Subcutaneous abdominal adipose tissue (tissue), 5 donors: Measurements from ENCODE around the gene TMEM9.
A peak's percentile ranks its signal among the peaks of the same experiment; 100 is the strongest.

ENCODE experiments used
- H3K27ac ChIP-seq: one replicate; pipeline ENCODE4 v1.7.0; 2013; ENCODE audit warnings: low read depth, mild to moderate bottlenecking, inconsistent platforms, low read length, moderate library complexity
- H3K27me3 ChIP-seq, 5 donors: one replicate each; pipeline ENCODE4 v1.7.0; 2013; ENCODE audit warnings: low read length in 5 of 5, inconsistent platforms in 1 of 5; ENCODE audit not compliant: control insufficient read depth in 5 of 5, insufficient read depth in 4 of 5
- H3K36me3 ChIP-seq, 5 donors: one replicate each; pipeline ENCODE4 v1.7.0; 2013; ENCODE audit warnings: low read length in 5 of 5; ENCODE audit not compliant: control insufficient read depth in 5 of 5, insufficient read depth in 5 of 5
- H3K4me1 ChIP-seq, 5 donors: one replicate each; pipeline ENCODE4 v1.7.0; 2013; ENCODE audit warnings: low read length in 5 of 5, mild to moderate bottlenecking in 3 of 5, moderate library complexity in 1 of 5; ENCODE audit not compliant: control insufficient read depth in 5 of 5, insufficient read depth in 5 of 5
- H3K4me3 ChIP-seq, 5 donors: one replicate each; pipeline ENCODE4 v1.7.0; 2013; ENCODE audit warnings: low read length in 5 of 5, low read depth in 1 of 5
- H3K9ac ChIP-seq, 5 donors: one replicate each; pipeline ENCODE4 v1.7.0; 2013; ENCODE audit warnings: low read length in 5 of 5, mild to moderate bottlenecking in 4 of 5, moderate library complexity in 3 of 5
- H3K9me3 ChIP-seq, 5 donors: one replicate each; pipeline ENCODE4 v1.7.0; 2013; ENCODE audit warnings: low read length in 5 of 5; ENCODE audit not compliant: control insufficient read depth in 5 of 5
- donor health status: healthy.
- donor health status: healthy.
- donor health status: healthy.
- donor health status: healthy.
- donor health status: healthy.

Gene TMEM9

GRCh38 chr1:201125019-201125418 lies 29.3 kb downstream of the TMEM9 start:
- H3K4me1 ChIP-seq: peaks cover 0 to 3% (median 2%) of the 10 kb centered on the region in 5 donors
- peaks cover 2 to 16% (median 5%) of the 10 kb centered on the region in 5 donors for H3K27me3 ChIP-seq
- H3K9me3 ChIP-seq: no peaks in the 10 kb centered on the region
- no peaks in the 10 kb centered on the region for H3K36me3 ChIP-seq
- no peak overlapping the region for H3K9ac ChIP-seq
- no peak overlapping the region for H3K4me3 ChIP-seq
- no peak overlapping the region for H3K27ac ChIP-seq

- no peaks in the 10 kb centered on the region for H3K9me3 ChIP-seq
- H3K27ac ChIP-seq: no peak overlapping the region
- no peaks in the 10 kb centered on the region for H3K36me3 ChIP-seq
- peaks cover 2 to 16% (median 5%) of the 10 kb centered on the region in 5 donors for H3K27me3 ChIP-seq
- no peak overlapping the region for H3K4me3 ChIP-seq
- H3K4me1 ChIP-seq: peaks cover 0 to 10% (median 4%) of the 10 kb centered on the region in 5 donors
- H3K9ac ChIP-seq: no peak overlapping the region
These were observed 30.4 kb downstream of the TMEM9 start for GRCh38 chr1:201123866-201124265.

GRCh38 chr1:201122321-201122957 lies 31.8 kb downstream of the TMEM9 start:
- Histone ChIP-seq H3K27me3 (peaks cover 2 to 16% (median 4%) of the 10 kb centered on the region in 5 donors), H3K27ac (no peak overlapping the region), H3K4me1 (peaks cover 0 to 10% (median 4%) of the 10 kb centered on the region in 5 donors), H3K9me3 (no peaks in the 10 kb centered on the region), H3K4me3 (no peak overlapping the region), H3K9ac (no peak overlapping the region), H3K36me3 (no peaks in the 10 kb centered on the region)

GRCh38 chr1:201119206-201120197 lies 34.8 kb downstream of the TMEM9 start:
- no peaks in the 10 kb centered on the region for H3K36me3 ChIP-seq
- no peaks in the 10 kb centered on the region for H3K9me3 ChIP-seq
- peaks cover 0 to 13% (median 8%) of the 10 kb centered on the region in 5 donors for H3K4me1 ChIP-seq
- H3K4me3 ChIP-seq: no peak overlapping the region
- H3K27me3 ChIP-seq: peaks cover 0 to 15% (median 10%) of the 10 kb centered on the region in 5 donors
- H3K27ac ChIP-seq: no peak overlapping the region
- H3K9ac ChIP-seq: no peak overlapping the region

- Histone ChIP-seq H3K9me3 (no peaks in the 10 kb centered on the region), H3K4me3 (no peak overlapping the region), H3K27me3 (peaks cover 0 to 27% (median 13%) of the 10 kb centered on the region in 5 donors), H3K27ac (no peak overlapping the region), H3K9ac (no peak overlapping the region), H3K4me1 (peaks cover 0 to 20% (median 16%) of the 10 kb centered on the region in 5 donors), H3K36me3 (no peaks in the 10 kb centered on the region)
These were observed 38.2 kb downstream of the TMEM9 start for GRCh38 chr1:201116091-201116490.

- peaks cover 0 to 20% (median 16%) of the 10 kb centered on the region in 5 donors for H3K4me1 ChIP-seq
- no peaks in the 10 kb centered on the region for H3K9me3 ChIP-seq
- no peaks in the 10 kb centered on the region for H3K36me3 ChIP-seq
- H3K27me3 ChIP-seq: peaks cover 0 to 28% (median 13%) of the 10 kb centered on the region in 5 donors
- no peak overlapping the region for H3K4me3 ChIP-seq
- H3K27ac ChIP-seq: no peak overlapping the region
- no peak overlapping the region for H3K9ac ChIP-seq
These were observed 38.8 kb downstream of the TMEM9 start for GRCh38 chr1:201115390-201115937.

GRCh38 chr1:201114245-201115131 lies 39.8 kb downstream of the TMEM9 start:
- Histone ChIP-seq H3K9me3 (no peaks in the 10 kb centered on the region), H3K4me3 (peak overlapping the region in 4 of 5 donors; percentile 61 to 72 (median 68)), H3K9ac (peak overlapping the region in 1 of 5 donors; percentile 69), H3K4me1 (peaks cover 0 to 12% (median 11%) of the 10 kb centered on the region in 5 donors), H3K27me3 (peaks cover 0 to 34% (median 16%) of the 10 kb centered on the region in 5 donors), H3K27ac (no peak overlapping the region), H3K36me3 (no peaks in the 10 kb centered on the region)

- Histone ChIP-seq H3K27ac (no peak overlapping the region), H3K9ac (peak overlapping the region in 1 of 5 donors; percentile 69), H3K4me3 (peak overlapping the region in 2 of 5 donors; percentile 69 to 72)
These were observed 40.6 kb downstream of the TMEM9 start for GRCh38 chr1:201113451-201114244.

More at GRCh38 chr1:201113451-201114244, 40.6 kb downstream of the TMEM9 start:
- H3K9me3 ChIP-seq: no peaks in the 10 kb centered on the region
- H3K27me3 ChIP-seq: peaks cover 0 to 34% (median 16%) of the 10 kb centered on the region in 5 donors
- H3K36me3 ChIP-seq: no peaks in the 10 kb centered on the region
- H3K4me1 ChIP-seq: peaks cover 0 to 11% (median 10%) of the 10 kb centered on the region in 5 donors
